HEK293 (cell line): ENCODE measurements around the gene SLC1A2.
A peak's percentile ranks its signal among the peaks of the same experiment; 100 is the strongest.

Source experiments
- CTCF ChIA-PET: fragments of 350-600 bp; formaldehyde crosslinking; extraction: SDS; loops from one replicate; lab custom pipeline; 2021; ENCODE audit warnings: antibody characterized with exemption; lab: Yijun Ruan, JAX
- POLR2A ChIA-PET: fragments of 300-600 bp; formaldehyde crosslinking; extraction: SDS; loops from one replicate; lab custom pipeline; 2020; ENCODE audit warnings: antibody characterized with exemption, inconsistent platforms; lab: Yijun Ruan, JAX
- H3K27ac ChIP-seq: fragments of 200-500 bp; sonication (Bioruptor generic); 2 replicates; pipeline ENCODE4 v1.5.1; 2014; ENCODE audit warnings: low read depth, low read length, control low read depth, inconsistent platforms; ENCODE audit errors: extremely low read depth
- H3K36me3 ChIP-seq, 2 experiments: fragments of 200-500 bp in 1 of 2; sonication (Bioruptor generic) in 1 of 2; 1 replicate in 1 of 2; 2 replicates in 1 of 2; pipeline ENCODE4 v1.5.1; 2014 to 2017; ENCODE audit warnings: inconsistent platforms in 2 of 2, low read length in 2 of 2; ENCODE audit not compliant: control insufficient read depth in 2 of 2, insufficient read depth in 1 of 2
- H3K4me1 ChIP-seq: fragments of 200-500 bp; sonication (Bioruptor generic); 2 replicates; pipeline ENCODE4 v1.5.1; 2014; ENCODE audit warnings: mild to moderate bottlenecking, low read length, inconsistent platforms; ENCODE audit not compliant: control insufficient read depth, insufficient read depth
- H3K4me3 ChIP-seq: 2 replicates; pipeline ENCODE4 v1.5.1; 2011; ENCODE audit warnings: low read depth, mild to moderate bottlenecking, control low read depth, low read length, moderate library complexity
- H3K9me3 ChIP-seq: fragments of 200-500 bp; sonication (Bioruptor generic); 2 replicates; pipeline ENCODE4 v1.5.1; 2014; ENCODE audit warnings: low read depth, low read length, inconsistent platforms; ENCODE audit not compliant: control insufficient read depth, insufficient read depth
- ATF2 ChIP-seq: fragments of 450-650 bp; formaldehyde crosslinking; IDR thresholded peaks from 2 replicates; pipeline ENCODE4 v1.5.1; 2016; ENCODE audit warnings: missing biosample characterization, missing genetic modification characterization, low read depth
- BCL11B ChIP-seq: fragments of 450-650 bp; formaldehyde crosslinking; IDR thresholded peaks from 2 replicates; pipeline ENCODE4 v1.5.1; 2016; ENCODE audit warnings: low read depth, missing biosample characterization, missing genetic modification characterization
- GLI2 ChIP-seq: fragments of 450-650 bp; formaldehyde crosslinking; IDR thresholded peaks from 2 replicates; pipeline ENCODE4; 2017; ENCODE audit warnings: missing biosample characterization, missing genetic modification characterization, low read depth, borderline replicate concordance
- HOXD13 ChIP-seq: sonication (generic); formaldehyde crosslinking; IDR thresholded peaks from 2 replicates; pipeline ENCODE4 v1.8.0; 2022; ENCODE audit warnings: missing genetic modification reagents, borderline replicate concordance
- KLF7 ChIP-seq: fragments of 450-650 bp; formaldehyde crosslinking; IDR thresholded peaks from 2 replicates; pipeline ENCODE4 v1.5.1; 2016; ENCODE audit warnings: missing biosample characterization, missing genetic modification characterization, borderline replicate concordance
- MEIS1 ChIP-seq: sonication (generic); formaldehyde crosslinking; IDR thresholded peaks from 2 replicates; pipeline ENCODE4 v1.8.1; 2022; ENCODE audit warnings: missing genetic modification reagents, mild to moderate bottlenecking, borderline replicate concordance
- PRDM10 ChIP-seq: fragments of 450-650 bp; formaldehyde crosslinking; IDR thresholded peaks from 2 replicates; pipeline ENCODE4 v1.5.1; 2016; ENCODE audit warnings: missing biosample characterization, missing genetic modification characterization
- SCRT2 ChIP-seq: fragments of 450-650 bp; formaldehyde crosslinking; IDR thresholded peaks from 2 replicates; pipeline ENCODE4 v1.5.1; 2016; ENCODE audit warnings: missing biosample characterization, missing genetic modification characterization
- ZBTB10 ChIP-seq: fragments of 450-650 bp; formaldehyde crosslinking; IDR thresholded peaks from 2 replicates; pipeline ENCODE4 v1.5.1; 2016; ENCODE audit warnings: missing biosample characterization, missing genetic modification characterization
- ZBTB8A ChIP-seq: fragments of 450-650 bp; formaldehyde crosslinking; IDR thresholded peaks from 2 replicates; pipeline ENCODE4 v1.5.1; 2016; ENCODE audit warnings: missing biosample characterization, missing genetic modification characterization
- ZNF112 ChIP-seq: fragments of 450-650 bp; formaldehyde crosslinking; IDR thresholded peaks from 2 replicates; pipeline ENCODE4 v1.5.0; 2017; ENCODE audit warnings: missing biosample characterization, missing genetic modification characterization
- ZNF341 ChIP-seq: fragments of 450-650 bp; formaldehyde crosslinking; IDR thresholded peaks from 2 replicates; pipeline ENCODE4; 2016; ENCODE audit warnings: low read depth, missing biosample characterization, missing genetic modification characterization
- ZNF37A ChIP-seq: fragments of 450-650 bp; IDR thresholded peaks from 2 replicates; pipeline ENCODE4 v1.5.1; 2018; ENCODE audit warnings: missing biosample characterization, missing genetic modification characterization
- ZNF391 ChIP-seq: fragments of 450-650 bp; formaldehyde crosslinking; IDR thresholded peaks from 2 replicates; pipeline ENCODE4 v1.5.1; 2016; ENCODE audit warnings: low read depth, missing biosample characterization, missing genetic modification characterization, borderline replicate concordance
- ZNF394 ChIP-seq: fragments of 450-650 bp; formaldehyde crosslinking; IDR thresholded peaks from 2 replicates; pipeline ENCODE4 v1.5.1; 2016; ENCODE audit warnings: missing biosample characterization, missing genetic modification characterization, mild to moderate bottlenecking, moderate library complexity, borderline replicate concordance
- ZNF433 ChIP-seq: fragments of 450-650 bp; formaldehyde crosslinking; IDR thresholded peaks from 2 replicates; pipeline ENCODE4 v1.5.1; 2016; ENCODE audit warnings: missing biosample characterization, missing genetic modification characterization, low read depth
- ZNF664 ChIP-seq: fragments of 450-650 bp; formaldehyde crosslinking; IDR thresholded peaks from 2 replicates; pipeline ENCODE4 v1.5.1; 2016; ENCODE audit warnings: missing biosample characterization, missing genetic modification characterization
- ZSCAN5A ChIP-seq: fragments of 450-650 bp; formaldehyde crosslinking; IDR thresholded peaks from 2 replicates; pipeline ENCODE4 v1.5.1; 2016; ENCODE audit warnings: missing biosample characterization, missing genetic modification characterization

The SLC1A2 gene

GRCh38 chr11:35383953-35384352 lies 35.4 kb downstream of the SLC1A2 start:
- H3K4me1 ChIP-seq = no peaks in the 10 kb centered on the region
- no peaks in the 10 kb centered on the region for H3K9me3 ChIP-seq
- no peaks in the 10 kb centered on the region for H3K36me3 ChIP-seq
- no peak overlapping the region for H3K4me3 ChIP-seq
- POLR2A ChIA-PET = no interaction called here
- no peak overlapping the region for H3K27ac ChIP-seq
- TF ChIP-seq GLI2 (tag by site-specific recombination) (no peak), ZBTB8A (no peak), ZNF664 (tag by site-specific recombination) (no peak), ZNF394 (tag by site-specific recombination) (no peak), ZNF433 (tag by site-specific recombination) (no peak), ATF2 (tag by site-specific recombination) (no peak), PRDM10 (tag by site-specific recombination) (no peak), ZSCAN5A (tag by site-specific recombination) (no peak)
- CTCF ChIA-PET = no interaction called here

GRCh38 chr11:35381709-35382322 lies 37.5 kb downstream of the SLC1A2 start:
- POLR2A ChIA-PET = no interaction called here
- Histone ChIP-seq H3K4me3 (no peak overlapping the region), H3K4me1 (no peaks in the 10 kb centered on the region), H3K36me3 (no peaks in the 10 kb centered on the region), H3K9me3 (no peaks in the 10 kb centered on the region), H3K27ac (no peak overlapping the region)
- CTCF ChIA-PET = interaction anchor here (2.3 kb wide), 1 partner anchor 11 kb away, joined by 11 read pairs; no protein-coding TSS in a partner anchor
- TF ChIP-seq SCRT2 (tag by site-specific recombination) (peak; percentile 46; the same call in 1 of the 2 replicates), ZNF391 (no peak)

GRCh38 chr11:35380603-35381002 lies 38.8 kb downstream of the SLC1A2 start:
- H3K4me3 ChIP-seq = no peak overlapping the region
- TF ChIP-seq ZNF341 (tag by site-specific recombination) (no peak), KLF7 (tag by site-specific recombination) (no peak), ZBTB10 (tag by site-specific recombination) (no peak), ZNF112 (tag by site-specific recombination) (no peak), ZNF37A (tag by site-specific recombination) (no peak), HOXD13 (CRISPR knock-in tag) (no peak), BCL11B (tag by site-specific recombination) (no peak), MEIS1 (no peak)
- CTCF ChIA-PET = no interaction called here
- POLR2A ChIA-PET = no interaction called here
- no peaks in the 10 kb centered on the region for H3K36me3 ChIP-seq
- H3K9me3 ChIP-seq = no peaks in the 10 kb centered on the region
- no peaks in the 10 kb centered on the region for H3K4me1 ChIP-seq
- no peak overlapping the region for H3K27ac ChIP-seq
